ENCODE data around the gene CERK.

Gene CERK

GRCh38 chr22:46663436-46664100 lies 74.5 kb downstream of the CERK start:
- in situ Hi-C loops (cut with MboI; ENCODE audit: low sequenced_read_pairs), result no loop called here

- in situ Hi-C loops (cut with MboI; ENCODE audit: low sequenced_read_pairs), result no loop called here
Measured at GRCh38 chr22:46663001-46663400, 75.1 kb downstream of the CERK start.

GRCh38 chr22:46662226-46662625 lies 75.8 kb downstream of the CERK start:
- in situ Hi-C loops (cut with MboI; ENCODE audit: low sequenced_read_pairs), result no loop called here

- in situ Hi-C loops (cut with MboI; ENCODE audit: low sequenced_read_pairs), result no loop called here
Measured at GRCh38 chr22:46661221-46661851, 76.7 kb downstream of the CERK start.

GRCh38 chr22:46660604-46661201 lies 77.3 kb downstream of the CERK start:
- in situ Hi-C loops (cut with MboI; ENCODE audit: low sequenced_read_pairs), result no loop called here

- in situ Hi-C loops (cut with MboI; ENCODE audit: low sequenced_read_pairs), result no loop called here
Measured at GRCh38 chr22:46659791-46660186, 78.3 kb downstream of the CERK start.

- in situ Hi-C loops (cut with MboI; ENCODE audit: low sequenced_read_pairs), result no loop called here
Measured at GRCh38 chr22:46659059-46659790, 78.8 kb downstream of the CERK start.

GRCh38 chr22:46657996-46658947 lies 79.8 kb downstream of the CERK start:
- in situ Hi-C loops (cut with MboI; ENCODE audit: low sequenced_read_pairs), result no loop called here

- in situ Hi-C loops (cut with MboI; ENCODE audit: low sequenced_read_pairs), result no loop called here
Measured at GRCh38 chr22:46657655-46657953, 80.4 kb downstream of the CERK start.

GRCh38 chr22:46656856-46657654 lies 81.0 kb downstream of the CERK start:
- in situ Hi-C loops (cut with MboI; ENCODE audit: low sequenced_read_pairs), result no loop called here

- in situ Hi-C loops (cut with MboI; ENCODE audit: low sequenced_read_pairs), result no loop called here
Measured at GRCh38 chr22:46655861-46656608, 82.0 kb downstream of the CERK start.

GRCh38 chr22:46654927-46655595 lies 83.0 kb downstream of the CERK start:
- in situ Hi-C loops (cut with MboI; ENCODE audit: low sequenced_read_pairs), result no loop called here

GRCh38 chr22:46654426-46654825 lies 83.6 kb downstream of the CERK start:
- in situ Hi-C loops (cut with MboI; ENCODE audit: low sequenced_read_pairs), result no loop called here

GRCh38 chr22:46653596-46653995 lies 84.5 kb downstream of the CERK start:
- in situ Hi-C loops (cut with MboI; ENCODE audit: low sequenced_read_pairs), result no loop called here

- in situ Hi-C loops (cut with MboI; ENCODE audit: low sequenced_read_pairs), result no loop called here
Measured at GRCh38 chr22:46652847-46653331, 85.2 kb downstream of the CERK start.

GRCh38 chr22:46652081-46652846 lies 85.8 kb downstream of the CERK start:
- in situ Hi-C loops (cut with MboI; ENCODE audit: low sequenced_read_pairs), result no loop called here

GRCh38 chr22:46651316-46651715 lies 86.7 kb downstream of the CERK start:
- in situ Hi-C loops (cut with MboI; ENCODE audit: low sequenced_read_pairs), result no loop called here
